Inferior parietal cortex (tissue), 1 donor: ENCODE results near the gene SNX17.
"Not testable (repeated sequence)": the region's sequence is repeated elsewhere in the genome, so short reads cannot be mapped to it uniquely, and the experiment has no call there.

Experiments used
- DNase-seq: peaks from one replicate; pipeline ENCODE4 v3.0.0-alpha.2; 2016; ENCODE audit errors: extremely low spot score

Gene SNX17

GRCh38 chr2:27398962-27399361 is 28.5 kb downstream of the SNX17 start:
- no peak for DNase-seq

DNA sequence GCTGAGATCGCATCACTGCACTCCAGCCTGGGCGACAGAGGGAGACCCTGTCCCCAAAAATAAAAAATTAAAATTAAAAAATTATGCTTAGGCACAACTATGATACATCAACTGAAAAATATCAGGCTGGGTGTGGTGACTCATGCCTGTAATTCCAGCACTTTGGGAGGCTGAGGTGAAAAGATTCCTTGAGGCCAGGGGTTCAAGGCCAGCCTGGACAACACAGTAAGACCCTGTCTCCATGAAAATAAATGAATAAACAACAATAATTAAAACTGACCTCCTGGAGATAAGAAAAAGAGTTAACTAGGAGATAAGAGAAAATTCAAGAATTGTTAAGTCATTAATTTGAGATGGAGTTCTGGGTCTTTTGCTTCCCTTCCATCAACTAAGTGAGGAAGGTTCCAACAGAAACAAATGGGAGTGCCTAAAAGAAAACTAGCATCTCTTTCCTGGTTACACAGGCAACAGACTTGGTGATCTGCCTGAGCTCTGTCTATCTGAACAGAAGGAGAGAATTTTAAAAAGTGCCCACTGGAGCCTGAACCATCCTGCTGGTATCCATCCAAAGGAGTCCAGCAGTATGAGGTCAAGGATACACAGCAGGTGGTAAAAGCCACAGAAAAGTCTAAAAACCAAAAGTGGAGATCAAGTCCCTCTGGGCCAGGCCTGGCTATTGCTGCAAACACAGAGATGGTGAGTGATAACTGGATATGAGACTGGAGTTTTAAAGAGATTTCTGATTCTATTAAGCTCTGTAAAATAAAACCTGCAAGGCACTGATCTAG is 30.1 kb downstream of the SNX17 start:
- no peak for DNase-seq

- peak; percentile 36 for DNase-seq
Measured at GRCh38 chr2:27407798-27408491, 37.5 kb downstream of the SNX17 start.

GRCh38 chr2:27408601-27409320 is 38.3 kb downstream of the SNX17 start:
- DNase-seq: no peak

GRCh38 chr2:27409321-27410073 is 39.1 kb downstream of the SNX17 start, which contains the start of gene PPM1G:
Gene PPM1G (minus strand): TSS chr2:27409591. CDS start chr2:27409422, 169 bp downstream.
- DNase-seq: peak; percentile 93

- no peak for DNase-seq
Measured at GRCh38 chr2:27412419-27413152, 42.2 kb downstream of the SNX17 start.

DNA sequence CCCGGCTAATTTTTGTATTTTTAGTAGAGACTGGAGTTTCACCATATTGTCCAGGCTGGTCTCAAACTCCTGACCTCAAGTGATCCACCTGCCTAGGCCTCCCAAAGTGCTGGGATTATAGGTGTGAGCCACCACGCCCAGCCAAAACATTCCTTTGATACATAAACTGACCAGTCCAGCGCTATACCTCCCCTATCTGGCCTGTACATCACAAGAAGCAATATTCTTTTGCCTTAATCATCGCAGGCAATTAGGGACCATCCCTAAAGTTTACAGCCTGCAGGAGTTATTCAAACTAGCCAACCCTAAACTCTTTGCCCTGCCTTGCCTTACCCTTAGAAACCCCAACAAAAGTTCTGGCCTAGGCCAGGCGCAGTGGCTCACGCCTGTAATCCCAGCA is 45.7 kb downstream of the SNX17 start:
- no peak for DNase-seq

GRCh38 chr2:27420996-27421395 is 50.6 kb downstream of the SNX17 start:
- DNase-seq: no peak

GRCh38 chr2:27421660-27422250 is 51.3 kb downstream of the SNX17 start:
- DNase-seq: no peak

GRCh38 chr2:27422958-27423357 is 52.5 kb downstream of the SNX17 start:
- DNase-seq: no peak

DNA sequence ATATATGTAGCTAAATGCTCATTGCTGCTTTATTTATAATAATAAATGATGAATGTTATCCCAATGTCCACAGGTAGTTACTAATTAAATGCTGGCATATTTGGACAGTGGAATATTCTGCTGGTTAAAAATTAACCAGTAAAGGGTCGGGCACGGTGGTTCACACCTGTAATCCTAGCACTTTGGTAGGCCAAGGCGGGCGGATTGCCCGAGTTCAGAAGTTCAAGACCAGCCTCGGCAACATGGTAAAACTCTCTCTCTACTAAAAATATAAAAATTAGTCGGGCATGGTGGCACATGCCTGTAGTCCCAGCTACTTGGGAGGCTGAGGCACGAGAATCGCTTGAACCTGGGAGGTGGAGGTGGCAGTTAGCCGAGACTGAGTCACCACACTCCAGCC is 54.6 kb downstream of the SNX17 start:
- not testable (repeated sequence) for DNase-seq
